GM12891 (cell line): ENCODE measurements around the gene SIN3B.

Experiments
- POLR2A ChIP-seq: IDR thresholded peaks from 2 replicates; pipeline ENCODE4 v1.6.1; 2011; ENCODE audit warnings: low read depth, low read length, control low read depth
- POLR2AphosphoS5 ChIP-seq: IDR thresholded peaks from 2 replicates; pipeline ENCODE4 v1.6.1; 2011; ENCODE audit warnings: low read depth, low read length, control low read depth
- POU2F2 ChIP-seq: IDR thresholded peaks from 2 replicates; pipeline ENCODE4 v1.6.1; 2011; ENCODE audit warnings: low read depth, mild to moderate bottlenecking, control low read depth, low read length, moderate library complexity
- SPI1 ChIP-seq: IDR thresholded peaks from 2 replicates; pipeline ENCODE4 v1.6.1; 2011; ENCODE audit warnings: low read depth, low read length, control low read depth
- TAF1 ChIP-seq: IDR thresholded peaks from 2 replicates; pipeline ENCODE4 v1.6.1; 2011; ENCODE audit warnings: low read depth, low read length, control low read depth

DNA sequence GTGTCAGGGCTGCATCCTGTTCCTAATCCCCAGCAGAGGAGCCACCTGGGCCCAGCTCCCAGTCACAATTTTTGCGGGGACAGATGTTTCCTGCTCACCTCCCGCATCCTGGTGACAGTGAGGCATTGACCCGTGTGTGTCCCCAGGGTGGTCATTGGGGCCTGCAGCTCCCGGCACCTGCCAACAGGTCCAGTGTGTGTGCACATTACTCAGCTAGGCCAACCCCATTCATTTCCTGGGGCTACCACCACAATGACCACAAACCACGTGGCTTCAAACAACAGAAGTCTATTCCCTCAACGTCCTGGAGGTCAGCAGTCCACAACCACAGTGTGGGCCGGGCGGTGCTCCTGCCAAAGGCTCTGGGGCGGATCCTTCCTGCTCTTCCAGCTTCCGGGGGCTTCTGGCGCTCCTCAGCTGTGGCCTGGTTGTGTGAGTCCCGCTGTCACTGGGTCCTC is 47.7 kb downstream of the SIN3B start:
- TF ChIP-seq POLR2A (no peak), POLR2AphosphoS5 (no peak), POU2F2 (no peak), TAF1 (no peak), SPI1 (no peak)
